Activated T-helper 1 cell treated with anti-CD3 and anti-CD28 coated beads, Interleukin-12 subunit alpha, Interleukin-12 subunit beta, Interleukin-2, Interleukin-4 antibody, amounts not matched to agents 30 ng/mL and 10 ng/mL and 1 ng/mL, durations not matched to agents 14 hours and 24 hours and 36 hours (primary cell): ENCODE measurements around the gene TRDMT1. TPM values are rescaled to one million over a fixed set of nuclear protein-coding genes. Genes with fewer than 3 reads are reported as not detected.

Experiments
- DNase-seq: peaks from one replicate; pipeline ENCODE4 v3.0.0; 2021; ENCODE audit warnings: low spot score
- H3K27ac Mint-ChIP-seq: one replicate; pipeline ENCODE4 v1.8.0; 2021; ENCODE audit warnings: mild to moderate bottlenecking, mixed read lengths
- H3K27me3 Mint-ChIP-seq: one replicate; pipeline ENCODE4 v1.8.0; 2022; ENCODE audit warnings: mild to moderate bottlenecking, moderate library complexity, mixed read lengths; ENCODE audit not compliant: insufficient read depth
- H3K36me3 Mint-ChIP-seq: one replicate; pipeline ENCODE4 v1.8.0; 2021; ENCODE audit warnings: low read depth, mixed read lengths
- H3K4me1 Mint-ChIP-seq: one replicate; pipeline ENCODE4 v1.8.0; 2021; ENCODE audit warnings: low read depth, mixed read lengths
- H3K4me3 Mint-ChIP-seq: one replicate; pipeline ENCODE4 v1.8.0; 2021; ENCODE audit warnings: mild to moderate bottlenecking, moderate library complexity, mixed read lengths
- H3K9me3 Mint-ChIP-seq: one replicate; pipeline ENCODE4 v1.8.0; 2021; ENCODE audit warnings: mixed read lengths
- intact Hi-C: fragments of 100-400 bp; cut with micrococcal nuclease; formaldehyde crosslinking; loops from one replicate; pipeline ENCODE4 v1.15.1; 2024
- total RNA-seq: library from RNA; stranded (reverse); gene quantifications from 2 replicates; pipeline ENCODE4 v1.2.3, GENCODE V29; 2022

TRDMT1 gene
- total RNA-seq, 1 donor from 2014 or later = 3.3 TPM

GRCh38 chr10:17201794-17202116, 283 bp upstream of the TRDMT1 start:
- H3K4me3 Mint-ChIP-seq = peak overlapping the region; percentile 84
- H3K36me3 Mint-ChIP-seq = no peaks in the 10 kb centered on the region
- H3K27me3 Mint-ChIP-seq = peaks cover 2% of the 10 kb centered on the region
- intact Hi-C loops = loop anchor here (1.0 to 10.0 kb wide), 10 partner anchors 15 to 1453 kb away; partner anchors contain the start of genes ARL5B, MINDY3, NSUN6 and PTER
- H3K4me1 Mint-ChIP-seq = peaks cover 33% of the 10 kb centered on the region
- no peaks in the 10 kb centered on the region for H3K9me3 Mint-ChIP-seq
- no peak for DNase-seq
- H3K27ac Mint-ChIP-seq = peak overlapping the region; percentile 77

GRCh38 chr10:17200001-17200911, 1.2 kb downstream of the TRDMT1 start:
- H3K36me3 Mint-ChIP-seq = peaks cover 2% of the 10 kb centered on the region

GRCh38 chr10:17199351-17199804, 2.1 kb downstream of the TRDMT1 start:
- H3K4me1 Mint-ChIP-seq = peaks cover 24% of the 10 kb centered on the region
- peak overlapping the region; percentile 34 for H3K4me3 Mint-ChIP-seq
- H3K9me3 Mint-ChIP-seq = no peaks in the 10 kb centered on the region
- H3K27ac Mint-ChIP-seq = no peak overlapping the region
- peaks cover 2% of the 10 kb centered on the region for H3K36me3 Mint-ChIP-seq
- intact Hi-C loops = no loop called here
- DNase-seq = no peak
- H3K27me3 Mint-ChIP-seq = peaks cover 2% of the 10 kb centered on the region

More at GRCh38 chr10:17200001-17200911, 1.2 kb downstream of the TRDMT1 start:
- Mint-ChIP-seq H3K4me3 (peak overlapping the region; percentile 84), H3K9me3 (no peaks in the 10 kb centered on the region), H3K4me1 (peaks cover 26% of the 10 kb centered on the region), H3K27me3 (peaks cover 2% of the 10 kb centered on the region), H3K27ac (peak overlapping the region; percentile 77)
- intact Hi-C loops = loop anchor here (2.0 to 10.0 kb wide), 5 partner anchors 55 to 1455 kb away; partner anchors contain the start of genes ARL5B, MINDY3, NSUN6 and PTER
- no peak for DNase-seq

- Mint-ChIP-seq H3K4me1 (peaks cover 20% of the 10 kb centered on the region), H3K9me3 (no peaks in the 10 kb centered on the region), H3K4me3 (no peak overlapping the region), H3K27ac (no peak overlapping the region), H3K36me3 (peaks cover 2% of the 10 kb centered on the region), H3K27me3 (peaks cover 2% of the 10 kb centered on the region)
- intact Hi-C loops = no loop called here
- no peak for DNase-seq
Measured at GRCh38 chr10:17196573-17196972, 4.9 kb downstream of the TRDMT1 start.

- H3K27me3 Mint-ChIP-seq = peaks cover 2% of the 10 kb centered on the region
- no peak overlapping the region for H3K27ac Mint-ChIP-seq
Measured at GRCh38 chr10:17196045-17196444, 5.4 kb downstream of the TRDMT1 start.

GRCh38 chr10:17195083-17195482, 6.4 kb downstream of the TRDMT1 start:
- Mint-ChIP-seq H3K9me3 (no peaks in the 10 kb centered on the region), H3K27ac (no peak overlapping the region), H3K27me3 (peaks cover 2% of the 10 kb centered on the region), H3K36me3 (peaks cover 2% of the 10 kb centered on the region), H3K4me3 (no peak overlapping the region), H3K4me1 (peaks cover 8% of the 10 kb centered on the region)
- DNase-seq = no peak
- intact Hi-C loops = no loop called here

More at GRCh38 chr10:17196045-17196444, 5.4 kb downstream of the TRDMT1 start:
- intact Hi-C loops = no loop called here
- no peak for DNase-seq
- H3K4me1 Mint-ChIP-seq = peaks cover 18% of the 10 kb centered on the region
- H3K4me3 Mint-ChIP-seq = no peak overlapping the region
- no peaks in the 10 kb centered on the region for H3K9me3 Mint-ChIP-seq
- peaks cover 2% of the 10 kb centered on the region for H3K36me3 Mint-ChIP-seq

GRCh38 chr10:17190602-17191001, 10.9 kb downstream of the TRDMT1 start:
- intact Hi-C loops = no loop called here
- no peak overlapping the region for H3K27ac Mint-ChIP-seq
- DNase-seq = no peak
- H3K36me3 Mint-ChIP-seq = no peaks in the 10 kb centered on the region
- no peaks in the 10 kb centered on the region for H3K27me3 Mint-ChIP-seq
- no peaks in the 10 kb centered on the region for H3K4me1 Mint-ChIP-seq
- no peak overlapping the region for H3K4me3 Mint-ChIP-seq
- no peaks in the 10 kb centered on the region for H3K9me3 Mint-ChIP-seq

- Mint-ChIP-seq H3K27me3 (no peaks in the 10 kb centered on the region), H3K4me3 (no peak overlapping the region), H3K4me1 (no peaks in the 10 kb centered on the region), H3K9me3 (no peaks in the 10 kb centered on the region), H3K36me3 (no peaks in the 10 kb centered on the region), H3K27ac (no peak overlapping the region)
- DNase-seq = no peak
- intact Hi-C loops = no loop called here
Measured at GRCh38 chr10:17188644-17189172, 12.8 kb downstream of the TRDMT1 start.

GRCh38 chr10:17185873-17186272, 15.6 kb downstream of the TRDMT1 start:
- no peaks in the 10 kb centered on the region for H3K4me1 Mint-ChIP-seq

GRCh38 chr10:17183110-17183509, 18.4 kb downstream of the TRDMT1 start:
- DNase-seq = no peak
- H3K27ac Mint-ChIP-seq = no peak overlapping the region
- no peaks in the 10 kb centered on the region for H3K9me3 Mint-ChIP-seq
- no peaks in the 10 kb centered on the region for H3K36me3 Mint-ChIP-seq
- no peaks in the 10 kb centered on the region for H3K27me3 Mint-ChIP-seq
- H3K4me3 Mint-ChIP-seq = no peak overlapping the region
- intact Hi-C loops = no loop called here
- no peaks in the 10 kb centered on the region for H3K4me1 Mint-ChIP-seq

More at GRCh38 chr10:17185873-17186272, 15.6 kb downstream of the TRDMT1 start:
- no peak for DNase-seq
- H3K4me3 Mint-ChIP-seq = no peak overlapping the region
- no peaks in the 10 kb centered on the region for H3K36me3 Mint-ChIP-seq
- H3K27ac Mint-ChIP-seq = no peak overlapping the region
- intact Hi-C loops = no loop called here
- no peaks in the 10 kb centered on the region for H3K27me3 Mint-ChIP-seq
- no peaks in the 10 kb centered on the region for H3K9me3 Mint-ChIP-seq

- no peaks in the 10 kb centered on the region for H3K9me3 Mint-ChIP-seq
- intact Hi-C loops = no loop called here
- no peak overlapping the region for H3K27ac Mint-ChIP-seq
- no peaks in the 10 kb centered on the region for H3K36me3 Mint-ChIP-seq
- H3K4me1 Mint-ChIP-seq = no peaks in the 10 kb centered on the region
- peaks cover 3% of the 10 kb centered on the region for H3K27me3 Mint-ChIP-seq
- no peak overlapping the region for H3K4me3 Mint-ChIP-seq
- DNase-seq = no peak
Measured at GRCh38 chr10:17181751-17182150, 19.7 kb downstream of the TRDMT1 start.

GRCh38 chr10:17181110-17181509, 20.4 kb downstream of the TRDMT1 start:
- H3K27me3 Mint-ChIP-seq = peaks cover 3% of the 10 kb centered on the region
- H3K4me3 Mint-ChIP-seq = no peak overlapping the region
- no peak for DNase-seq
- H3K4me1 Mint-ChIP-seq = no peaks in the 10 kb centered on the region
- no peaks in the 10 kb centered on the region for H3K36me3 Mint-ChIP-seq
- intact Hi-C loops = no loop called here
- no peak overlapping the region for H3K27ac Mint-ChIP-seq
- no peaks in the 10 kb centered on the region for H3K9me3 Mint-ChIP-seq

- Mint-ChIP-seq H3K27me3 (peaks cover 3% of the 10 kb centered on the region), H3K36me3 (no peaks in the 10 kb centered on the region), H3K9me3 (no peaks in the 10 kb centered on the region), H3K4me1 (peaks cover 7% of the 10 kb centered on the region), H3K4me3 (no peak overlapping the region), H3K27ac (no peak overlapping the region)
- no peak for DNase-seq
- intact Hi-C loops = loop anchor here (10.0 kb wide), 1 partner anchor 334 kb away; no protein-coding TSS in a partner anchor
Measured at GRCh38 chr10:17179002-17179401, 22.5 kb downstream of the TRDMT1 start.
